Occipital lobe (tissue), 3 donors: Measurements from ENCODE around the gene GPR89B. TPM values are rescaled to one million over a fixed set of nuclear protein-coding genes. Genes with fewer than 3 reads are reported as not detected.
"Not testable (repeated sequence)": the region's sequence is repeated elsewhere in the genome, so short reads cannot be mapped to it uniquely, and the experiment has no call there.

Experiments used
- DNase-seq: peaks from one replicate; lab custom pipeline; 2025; lab: John Stamatoyannopoulos, UW
- small RNA-seq: library from RNA; depleted of rRNA; stranded (forward); fragments of <200 nt; gene quantifications from one replicate; pipeline ENCODE3, GENCODE V24; 2014
- total RNA-seq: library from RNA; depleted of rRNA; stranded (reverse); fragments of >200 nt; gene quantifications from one replicate; pipeline ENCODE4 v1.2.3, GENCODE V29; 2014

The GPR89B gene
- total RNA-seq, 1 donor from 2014 or later: 29.6 TPM

- DNase-seq: not testable (repeated sequence)
Observed at GRCh38 chr1:148032247-148032646, 104.0 kb downstream of the GPR89B start.

DNA sequence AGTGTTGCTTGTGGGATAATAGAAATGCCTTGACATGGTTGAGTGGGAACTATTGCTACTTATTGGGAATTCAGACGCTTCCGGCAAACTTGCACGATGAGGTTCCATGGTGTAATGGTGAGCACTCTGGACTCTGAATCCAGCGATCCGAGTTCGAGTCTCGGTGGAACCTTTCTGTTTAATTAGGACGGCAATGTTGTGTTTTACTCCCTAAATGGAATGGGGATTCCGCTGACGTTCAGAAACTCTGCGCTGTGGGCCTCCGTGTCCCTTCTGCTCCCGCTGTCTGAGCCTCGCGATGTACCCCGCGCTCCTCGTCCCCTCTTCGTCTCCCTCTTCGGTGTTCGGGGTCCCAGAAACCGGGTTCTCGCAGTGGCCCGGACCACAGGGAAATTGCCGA lies 104.5 kb downstream of the GPR89B start:
- DNase-seq: not testable (repeated sequence)

GRCh38 chr1:148033147-148033546 lies 104.9 kb downstream of the GPR89B start:
- not testable (repeated sequence) for DNase-seq

DNA sequence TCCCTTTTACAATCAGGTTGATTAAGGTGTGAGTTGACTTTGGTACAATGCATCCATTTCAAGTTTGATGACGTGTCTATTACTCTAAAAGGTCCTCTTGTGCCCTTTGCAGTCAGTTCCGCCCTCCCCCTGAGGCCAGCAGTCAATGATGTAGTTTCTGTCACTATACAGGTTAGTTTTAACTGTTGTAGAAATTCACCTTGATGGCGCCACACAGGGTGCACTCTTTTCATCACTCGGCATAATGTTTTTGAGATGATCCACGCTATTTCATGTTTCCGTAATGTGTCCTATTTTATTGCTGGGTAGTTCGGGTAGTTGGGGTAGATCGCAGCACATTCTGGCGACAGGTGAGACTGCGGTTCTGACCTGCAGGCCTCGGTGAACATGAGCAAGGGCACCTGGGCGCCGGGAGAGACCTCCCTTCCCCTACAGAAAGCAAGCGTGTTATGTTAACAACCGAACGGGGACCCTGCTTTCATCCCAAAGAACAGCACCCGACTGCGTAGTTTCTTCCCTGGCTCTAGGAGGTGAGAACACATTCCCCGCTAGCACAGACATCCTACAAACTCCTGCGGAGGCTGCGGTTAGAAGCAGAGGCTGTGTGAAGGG lies 109.7 kb downstream of the GPR89B start:
- not testable (repeated sequence) for DNase-seq

GRCh38 chr1:148038462-148039333 lies 110.5 kb downstream of the GPR89B start:
- DNase-seq: not testable (repeated sequence)

Small RNA genes lying within 50 kb of the gene (small RNA-seq; reads per million reads assigned to genes)
- gene RNU1-129P (not detected), gene RNVU1-7 (13.1 reads per million, percentile 93 among the genes with 10 or more reads in this experiment)

Other genes starting within 250 kb of the GPR89B start
- 1.4 TPM for gene GJA5, start 167.8 kb upstream of the GPR89B start, total RNA-seq
- gene GJA8, start 25.6 kb upstream of the GPR89B start, total RNA-seq: not detected
- 12.0 TPM for gene NBPF11, start 223.9 kb downstream of the GPR89B start, total RNA-seq